ENCODE measurements around the gene KRT81.
"Not testable (repeated sequence)": the region's sequence is repeated elsewhere in the genome, so short reads cannot be mapped to it uniquely, and the experiment has no call there.

Gene KRT81

GRCh38 chr12:52312086-52312485 lies 20.8 kb upstream of the KRT81 start:
- Histone ChIP-seq H3K9me3 (ENCODE audit: control insufficient read depth, insufficient read depth, low read length) (no peaks in the 10 kb centered on the region), H3K36me3 (ENCODE audit: insufficient read depth, low read length) (no peaks in the 10 kb centered on the region), H3K4me1 (ENCODE audit: insufficient read depth, low read length) (no peaks in the 10 kb centered on the region; the same call in 1 of the 2 replicates), H3K9ac (ENCODE audit: low read depth, low read length) (no peak overlapping the region)

GRCh38 chr12:52311285-52311648 lies 19.9 kb upstream of the KRT81 start:
- Histone ChIP-seq H3K9ac (ENCODE audit: low read depth, low read length) (no peak overlapping the region), H3K4me1 (ENCODE audit: insufficient read depth, low read length) (no peaks in the 10 kb centered on the region; the same call in 1 of the 2 replicates), H3K9me3 (ENCODE audit: control insufficient read depth, insufficient read depth, low read length) (no peaks in the 10 kb centered on the region), H3K36me3 (ENCODE audit: insufficient read depth, low read length) (no peaks in the 10 kb centered on the region)

GRCh38 chr12:52310622-52311284 lies 19.4 kb upstream of the KRT81 start:
- Histone ChIP-seq H3K9me3 (ENCODE audit: control insufficient read depth, insufficient read depth, low read length) (no peaks in the 10 kb centered on the region), H3K9ac (ENCODE audit: low read depth, low read length) (no peak overlapping the region), H3K36me3 (ENCODE audit: insufficient read depth, low read length) (no peaks in the 10 kb centered on the region), H3K4me1 (ENCODE audit: insufficient read depth, low read length) (no peaks in the 10 kb centered on the region; the same call in 1 of the 2 replicates)

- H3K9me3 ChIP-seq (ENCODE audit: control insufficient read depth, insufficient read depth, low read length): no peaks in the 10 kb centered on the region
- H3K9ac ChIP-seq (ENCODE audit: low read depth, low read length): peak overlapping the region; percentile 83
- no peaks in the 10 kb centered on the region for H3K36me3 ChIP-seq (ENCODE audit: insufficient read depth, low read length)
- H3K4me1 ChIP-seq (ENCODE audit: insufficient read depth, low read length): no peaks in the 10 kb centered on the region; the same call in 1 of the 2 replicates
Measured at GRCh38 chr12:52308806-52309425, 17.6 kb upstream of the KRT81 start.

- no peaks in the 10 kb centered on the region for H3K36me3 ChIP-seq (ENCODE audit: insufficient read depth, low read length)
- H3K9me3 ChIP-seq (ENCODE audit: control insufficient read depth, insufficient read depth, low read length): no peaks in the 10 kb centered on the region
- no peaks in the 10 kb centered on the region; the same call in 1 of the 2 replicates for H3K4me1 ChIP-seq (ENCODE audit: insufficient read depth, low read length)
- peak overlapping the region; percentile 83 for H3K9ac ChIP-seq (ENCODE audit: low read depth, low read length)
Measured at GRCh38 chr12:52307836-52308805, 16.8 kb upstream of the KRT81 start.

- Histone ChIP-seq H3K36me3 (ENCODE audit: insufficient read depth, low read length) (no peaks in the 10 kb centered on the region), H3K9me3 (ENCODE audit: control insufficient read depth, insufficient read depth, low read length) (no peaks in the 10 kb centered on the region), H3K9ac (ENCODE audit: low read depth, low read length) (no peak overlapping the region), H3K4me1 (ENCODE audit: insufficient read depth, low read length) (no peaks in the 10 kb centered on the region; the same call in 1 of the 2 replicates)
Measured at GRCh38 chr12:52306731-52307130, 15.4 kb upstream of the KRT81 start.

- Histone ChIP-seq H3K9me3 (ENCODE audit: control insufficient read depth, insufficient read depth, low read length) (no peaks in the 10 kb centered on the region), H3K4me1 (ENCODE audit: insufficient read depth, low read length) (no peaks in the 10 kb centered on the region; the same call in 1 of the 2 replicates), H3K9ac (ENCODE audit: low read depth, low read length) (no peak overlapping the region), H3K36me3 (ENCODE audit: insufficient read depth, low read length) (no peaks in the 10 kb centered on the region)
Measured at GRCh38 chr12:52305921-52306705, 14.8 kb upstream of the KRT81 start.

- not testable (repeated sequence) for H3K9me3 ChIP-seq (ENCODE audit: control insufficient read depth, insufficient read depth, low read length); H3K9ac ChIP-seq (ENCODE audit: low read depth, low read length); H3K4me1 ChIP-seq (ENCODE audit: insufficient read depth, low read length); H3K36me3 ChIP-seq (ENCODE audit: insufficient read depth, low read length)
Measured at GRCh38 chr12:52304941-52305411, 13.6 kb upstream of the KRT81 start.

GRCh38 chr12:52302242-52302914 lies 11.0 kb upstream of the KRT81 start:
- H3K9ac ChIP-seq (ENCODE audit: low read depth, low read length); H3K9me3 ChIP-seq (ENCODE audit: control insufficient read depth, insufficient read depth, low read length); H3K4me1 ChIP-seq (ENCODE audit: insufficient read depth, low read length); H3K36me3 ChIP-seq (ENCODE audit: insufficient read depth, low read length): not testable (repeated sequence)

- H3K36me3 ChIP-seq (ENCODE audit: insufficient read depth, low read length); H3K4me1 ChIP-seq (ENCODE audit: insufficient read depth, low read length); H3K9ac ChIP-seq (ENCODE audit: low read depth, low read length); H3K9me3 ChIP-seq (ENCODE audit: control insufficient read depth, insufficient read depth, low read length): not testable (repeated sequence)
Measured at GRCh38 chr12:52301721-52302120, 10.4 kb upstream of the KRT81 start.

GRCh38 chr12:52300796-52301691 lies 9.7 kb upstream of the KRT81 start:
- Histone ChIP-seq H3K4me1 (ENCODE audit: insufficient read depth, low read length) (no peaks in the 10 kb centered on the region; the same call in 1 of the 2 replicates), H3K36me3 (ENCODE audit: insufficient read depth, low read length) (no peaks in the 10 kb centered on the region), H3K9me3 (ENCODE audit: control insufficient read depth, insufficient read depth, low read length) (no peaks in the 10 kb centered on the region), H3K9ac (ENCODE audit: low read depth, low read length) (no peak overlapping the region)

GRCh38 chr12:52298677-52299190 lies 7.4 kb upstream of the KRT81 start:
- Histone ChIP-seq H3K4me1 (ENCODE audit: insufficient read depth, low read length) (no peaks in the 10 kb centered on the region), H3K9ac (ENCODE audit: low read depth, low read length) (no peak overlapping the region), H3K9me3 (ENCODE audit: control insufficient read depth, insufficient read depth, low read length) (no peaks in the 10 kb centered on the region), H3K36me3 (ENCODE audit: insufficient read depth, low read length) (no peaks in the 10 kb centered on the region)

All from ES-I3 (cell line).